Nephron (organoid): ENCODE results near the gene HOXA2.

Experiments used
- H3K27ac Mint-ChIP-seq, 3 experiments: 2 replicates each; pipeline ENCODE4 v1.8.0; 2020; ENCODE audit warnings: mixed read lengths in 3 of 3, mild to moderate bottlenecking in 2 of 3, moderate library complexity in 1 of 3
- H3K27me3 Mint-ChIP-seq: 2 replicates; pipeline ENCODE4 v1.8.0; 2021; ENCODE audit warnings: low read depth, mild to moderate bottlenecking, moderate library complexity, mixed read lengths
- H3K36me3 Mint-ChIP-seq: 2 replicates; pipeline ENCODE4 v1.8.0; 2020; ENCODE audit warnings: low read depth, mixed read lengths
- H3K4me1 Mint-ChIP-seq: 2 replicates; pipeline ENCODE4 v1.8.0; 2020; ENCODE audit warnings: mixed read lengths
- H3K4me3 Mint-ChIP-seq, 3 experiments: 2 replicates each; pipeline ENCODE4 v1.8.0; 2020; ENCODE audit warnings: mild to moderate bottlenecking in 3 of 3, mixed read lengths in 3 of 3, moderate library complexity in 2 of 3
- H3K9me3 Mint-ChIP-seq: 2 replicates; pipeline ENCODE4 v1.8.0; 2020; ENCODE audit warnings: mixed read lengths
- TF ChIP-seq, protein P1 (sequence below), 3 experiments: fragments of 200-600 bp; sonication (generic); IDR thresholded peaks; one replicate each; pipeline ENCODE4 v1.5.0; 2021; ENCODE audit warnings: antibody characterized with exemption in 3 of 3; ENCODE audit not compliant: unreplicated experiment in 3 of 3

The HOXA2 gene

GRCh38 chr7:27123477-27124053, 21.1 kb upstream of the HOXA2 start:
- Mint-ChIP-seq H3K27me3 (peaks cover 3% of the 10 kb centered on the region), H3K9me3 (no peaks in the 10 kb centered on the region), H3K27ac (peak overlapping the region; percentile 98 to 100 (median 99)), H3K4me1 (peaks cover 98% of the 10 kb centered on the region), H3K36me3 (peaks cover 88% of the 10 kb centered on the region), H3K4me3 (peak overlapping the region; percentile 90 to 93 (median 91))
- TF ChIP-seq, protein P1, sequence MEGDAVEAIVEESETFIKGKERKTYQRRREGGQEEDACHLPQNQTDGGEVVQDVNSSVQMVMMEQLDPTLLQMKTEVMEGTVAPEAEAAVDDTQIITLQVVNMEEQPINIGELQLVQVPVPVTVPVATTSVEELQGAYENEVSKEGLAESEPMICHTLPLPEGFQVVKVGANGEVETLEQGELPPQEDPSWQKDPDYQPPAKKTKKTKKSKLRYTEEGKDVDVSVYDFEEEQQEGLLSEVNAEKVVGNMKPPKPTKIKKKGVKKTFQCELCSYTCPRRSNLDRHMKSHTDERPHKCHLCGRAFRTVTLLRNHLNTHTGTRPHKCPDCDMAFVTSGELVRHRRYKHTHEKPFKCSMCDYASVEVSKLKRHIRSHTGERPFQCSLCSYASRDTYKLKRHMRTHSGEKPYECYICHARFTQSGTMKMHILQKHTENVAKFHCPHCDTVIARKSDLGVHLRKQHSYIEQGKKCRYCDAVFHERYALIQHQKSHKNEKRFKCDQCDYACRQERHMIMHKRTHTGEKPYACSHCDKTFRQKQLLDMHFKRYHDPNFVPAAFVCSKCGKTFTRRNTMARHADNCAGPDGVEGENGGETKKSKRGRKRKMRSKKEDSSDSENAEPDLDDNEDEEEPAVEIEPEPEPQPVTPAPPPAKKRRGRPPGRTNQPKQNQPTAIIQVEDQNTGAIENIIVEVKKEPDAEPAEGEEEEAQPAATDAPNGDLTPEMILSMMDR (IDR thresholded peaks at IDR 0.05; ENCODE audit: unreplicated experiment in 3 of 3) = no peak

DNA sequence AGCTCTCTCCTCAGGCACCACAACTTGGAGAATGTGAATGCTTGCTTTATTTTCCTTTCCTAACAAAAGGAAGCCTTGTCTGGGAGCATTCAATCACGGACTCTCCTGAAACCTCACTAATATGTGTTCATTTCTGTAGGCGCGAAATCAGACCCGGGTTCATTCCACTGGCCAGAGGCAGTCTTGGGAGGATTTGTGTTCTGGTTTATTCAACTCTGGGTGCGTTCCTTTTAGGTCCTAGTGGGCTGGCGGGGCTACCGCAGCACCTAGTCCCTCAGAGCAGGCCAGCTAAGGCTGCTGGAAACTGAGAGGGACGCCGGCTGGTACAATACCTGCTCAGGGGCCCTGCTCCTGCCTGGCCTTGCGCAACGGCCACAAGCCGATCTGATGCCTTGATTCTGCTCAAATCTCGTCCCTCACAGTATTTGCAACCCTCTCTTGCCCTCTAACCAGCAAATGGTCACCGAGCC, 20.6 kb upstream of the HOXA2 start:
- Mint-ChIP-seq H3K4me3 (peak overlapping the region; percentile 90 to 93 (median 91)), H3K27me3 (peaks cover 7% of the 10 kb centered on the region), H3K27ac (peak overlapping the region; percentile 98 to 100 (median 99)), H3K9me3 (no peaks in the 10 kb centered on the region), H3K4me1 (peaks cover 98% of the 10 kb centered on the region), H3K36me3 (peaks cover 88% of the 10 kb centered on the region)
- TF ChIP-seq, protein P1 (IDR thresholded peaks at IDR 0.05; ENCODE audit: unreplicated experiment in 3 of 3) = no peak

- Mint-ChIP-seq H3K4me1 (peaks cover 94% of the 10 kb centered on the region), H3K27ac (peak overlapping the region; percentile 98 to 100 (median 99)), H3K4me3 (peak overlapping the region; percentile 90 to 93 (median 91)), H3K9me3 (no peaks in the 10 kb centered on the region), H3K27me3 (peaks cover 9% of the 10 kb centered on the region), H3K36me3 (peaks cover 85% of the 10 kb centered on the region)
- TF ChIP-seq, protein P1 (IDR thresholded peaks at IDR 0.05; ENCODE audit: unreplicated experiment in 3 of 3) = no peak
Measured at GRCh38 chr7:27122077-27122910, 19.8 kb upstream of the HOXA2 start.

DNA sequence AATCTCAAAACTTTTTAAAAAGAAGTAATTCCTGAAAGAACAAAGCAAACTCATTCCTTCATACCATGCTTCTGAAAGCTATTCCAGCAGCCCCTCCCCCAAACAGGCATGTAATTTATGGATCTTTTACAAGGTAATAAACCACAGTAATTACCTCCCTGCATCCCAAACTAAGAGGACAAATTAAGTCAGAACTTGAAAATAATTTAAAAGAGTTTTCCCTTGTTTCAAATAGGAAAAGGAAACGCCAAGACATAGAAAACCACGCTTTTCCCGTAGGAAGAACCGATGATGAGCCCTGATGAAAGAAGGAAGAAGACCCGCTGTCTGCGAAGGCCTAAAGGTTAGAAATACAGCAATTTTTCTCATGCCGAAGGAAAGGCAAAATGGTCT, 19.2 kb upstream of the HOXA2 start:
- Mint-ChIP-seq H3K9me3 (no peaks in the 10 kb centered on the region), H3K4me3 (peak overlapping the region; percentile 90 to 93 (median 91))

GRCh38 chr7:27119412-27119911, 17.0 kb upstream of the HOXA2 start:
- Mint-ChIP-seq H3K27me3 (peaks cover 11% of the 10 kb centered on the region), H3K4me1 (peaks cover 84% of the 10 kb centered on the region), H3K9me3 (no peaks in the 10 kb centered on the region), H3K4me3 (peak overlapping the region; percentile 90 to 93 (median 91)), H3K27ac (peak overlapping the region; percentile 98 to 100 (median 99)), H3K36me3 (peaks cover 81% of the 10 kb centered on the region)
- TF ChIP-seq, protein P1 (IDR thresholded peaks at IDR 0.05; ENCODE audit: unreplicated experiment in 3 of 3) = no peak

More for the DNA sequence above, 19.2 kb upstream of the HOXA2 start:
- H3K4me1 Mint-ChIP-seq = peaks cover 90% of the 10 kb centered on the region
- peaks cover 81% of the 10 kb centered on the region for H3K36me3 Mint-ChIP-seq
- peak overlapping the region; percentile 98 to 100 (median 99) for H3K27ac Mint-ChIP-seq
- TF ChIP-seq, protein P1 (IDR thresholded peaks at IDR 0.05; ENCODE audit: unreplicated experiment in 3 of 3) = no peak
- peaks cover 9% of the 10 kb centered on the region for H3K27me3 Mint-ChIP-seq
